H1 (cell line): ENCODE results near the gene CH25H. TPM values are rescaled to one million over a fixed set of nuclear protein-coding genes. Genes with fewer than 3 reads are reported as not detected.

ENCODE experiments used
- CTCF ChIA-PET: fragments of 300-600 bp; sonication (Branson Sonifier 250); formaldehyde crosslinking; loops from one replicate; lab custom pipeline; 2021; ENCODE audit not compliant: partially characterized antibody; lab: Charles Lee
- POLR2A ChIA-PET: fragments of 300-600 bp; sonication (Branson Sonifier 250); formaldehyde crosslinking; loops from one replicate; lab custom pipeline; 2021; ENCODE audit warnings: inconsistent platforms; ENCODE audit not compliant: partially characterized antibody; lab: Charles Lee
- DNase-seq, 2 experiments: peaks; one replicate each; pipeline versions ENCODE4 v3.0.0 to v3.0.0-alpha.2; 2010 to 2022; ENCODE audit warnings: low spot score in 2 of 2, low read depth in 1 of 2, mixed read lengths in 1 of 2
- FAIRE-seq: peaks from 2 replicates; lab custom pipeline; 2011; peaks lifted over from hg19 to GRCh38; lab: Jason Lieb, UNC
- H2AFZ ChIP-seq: 2 replicates; pipeline ENCODE4 v1.8.1; 2012; ENCODE audit warnings: low read length, inconsistent platforms
- H2AK5ac ChIP-seq: 2 replicates; pipeline ENCODE4 v1.6.1; 2013; ENCODE audit warnings: low read depth, low read length
- H2BK120ac ChIP-seq: replicated peaks from 2 replicates; pipeline ENCODE3; 2013; ENCODE audit warnings: low read depth, low read length, inconsistent platforms
- H2BK12ac ChIP-seq: 2 replicates; pipeline ENCODE4 v1.6.1; 2013; ENCODE audit warnings: low read depth, low read length
- H2BK15ac ChIP-seq: 2 replicates; pipeline ENCODE4 v1.6.1; 2013; ENCODE audit warnings: low read length
- H2BK20ac ChIP-seq: 2 replicates; pipeline ENCODE4 v1.6.1; 2013; ENCODE audit warnings: low read length
- H2BK5ac ChIP-seq: 2 replicates; pipeline ENCODE4 v1.6.1; 2013; ENCODE audit warnings: low read depth, low read length
- H3K14ac ChIP-seq: 2 replicates; pipeline ENCODE4 v1.6.1; 2013; ENCODE audit warnings: inconsistent platforms; ENCODE audit not compliant: insufficient read length
- H3K18ac ChIP-seq: 2 replicates; pipeline ENCODE4 v1.6.1; 2013; ENCODE audit warnings: low read length; ENCODE audit errors: extremely low read depth
- H3K23ac ChIP-seq: 2 replicates; pipeline ENCODE4 v1.6.1; 2013; ENCODE audit warnings: inconsistent platforms; ENCODE audit not compliant: insufficient read length
- H3K23me2 ChIP-seq: 2 replicates; pipeline ENCODE4 v1.6.1; 2013; ENCODE audit warnings: low read depth, low read length
- H3K27ac ChIP-seq: 2 replicates; pipeline ENCODE4 v1.6.1; 2011; ENCODE audit warnings: low read depth, low read length, inconsistent platforms
- H3K27me3 ChIP-seq, 4 experiments: replicated peaks in 1 of 4; 1 replicate in 1 of 4; 2 replicates in 3 of 4; pipeline versions ENCODE4 v1.6.1 to v1.8.1; 2011 to 2013; ENCODE audit warnings: low read length in 3 of 4, mild to moderate bottlenecking in 3 of 4, inconsistent platforms in 2 of 4, mixed read lengths in 2 of 4, moderate library complexity in 1 of 4; ENCODE audit not compliant: control insufficient read depth in 3 of 4, insufficient read depth in 3 of 4; ENCODE audit errors: extremely low read depth in 1 of 4
- H3K36me3 ChIP-seq, 4 experiments: 2 replicates each; pipeline versions ENCODE4 v1.6.1 to v1.8.1; 2011 to 2013; ENCODE audit warnings: mild to moderate bottlenecking in 4 of 4, low read length in 3 of 4, moderate library complexity in 2 of 4, control low read depth in 1 of 4, inconsistent platforms in 1 of 4; ENCODE audit not compliant: insufficient read depth in 4 of 4, control insufficient read depth in 2 of 4
- H3K4ac ChIP-seq: replicated peaks from 2 replicates; pipeline ENCODE3; 2013; ENCODE audit warnings: low read length, low read depth, mixed read lengths, inconsistent platforms; ENCODE audit not compliant: insufficient read length
- H3K4me1 ChIP-seq, 4 experiments: replicated peaks in 1 of 4; 1 replicate in 1 of 4; 2 replicates in 3 of 4; pipeline versions ENCODE4 v1.6.1 to v1.8.1; 2011 to 2013; ENCODE audit warnings: low read length in 3 of 4, inconsistent platforms in 2 of 4, mixed read lengths in 1 of 4; ENCODE audit not compliant: insufficient read depth in 4 of 4, control insufficient read depth in 3 of 4
- H3K4me2 ChIP-seq, 2 experiments: 2 replicates each; pipeline versions ENCODE4 v1.6.1 to v1.8.1; 2011 to 2013; ENCODE audit warnings: low read depth in 2 of 2, low read length in 2 of 2, control low read depth in 1 of 2, inconsistent platforms in 1 of 2, mild to moderate bottlenecking in 1 of 2; ENCODE audit not compliant: insufficient read depth in 1 of 2
- H3K4me3 ChIP-seq, 4 experiments: fragments of 200-600, 300-600 bp in 1 of 4; sonication (generic), shearing (Covaris generic), sonication (Bioruptor Twin) in 1 of 4; 2 replicates each; pipeline versions ENCODE4 v1.5.1 to v1.8.1; 2011 to 2016; ENCODE audit warnings: low read length in 4 of 4, low read depth in 3 of 4, control low read depth in 2 of 4, inconsistent platforms in 2 of 4, mild to moderate bottlenecking in 2 of 4, mixed read lengths in 1 of 4, moderate library complexity in 1 of 4; ENCODE audit not compliant: insufficient read depth in 2 of 4; ENCODE audit errors: extremely low read depth in 1 of 4
- H3K56ac ChIP-seq: replicated peaks from 2 replicates; pipeline ENCODE3; 2013; ENCODE audit warnings: low read depth, mild to moderate bottlenecking, mixed read lengths, low read length, inconsistent platforms; ENCODE audit not compliant: insufficient read length
- H3K79me1 ChIP-seq: 2 replicates; pipeline ENCODE4 v1.6.1; 2013; ENCODE audit warnings: low read depth, low read length, control low read depth
- H3K79me2 ChIP-seq, 2 experiments: 2 replicates each; pipeline versions ENCODE4 v1.6.1 to v1.8.1; 2012 to 2013; ENCODE audit warnings: low read length in 2 of 2, mild to moderate bottlenecking in 2 of 2, inconsistent platforms in 1 of 2; ENCODE audit not compliant: insufficient read depth in 2 of 2, control insufficient read depth in 1 of 2
- H3K9ac ChIP-seq, 4 experiments: replicated peaks in 1 of 4; 1 replicate in 1 of 4; 2 replicates in 3 of 4; pipeline versions ENCODE4 v1.6.1 to v1.8.1; 2011 to 2013; ENCODE audit warnings: low read depth in 3 of 4, low read length in 3 of 4, control low read depth in 2 of 4, mild to moderate bottlenecking in 2 of 4, moderate library complexity in 2 of 4, inconsistent platforms in 1 of 4; ENCODE audit errors: extremely low read depth in 1 of 4
- H3K9me3 ChIP-seq, 2 experiments: 2 replicates each; pipeline versions ENCODE4 v1.6.1 to v1.8.1; 2012 to 2013; ENCODE audit warnings: mild to moderate bottlenecking in 2 of 2, moderate library complexity in 2 of 2, control low read depth in 1 of 2, inconsistent platforms in 1 of 2, low read depth in 1 of 2, low read length in 1 of 2, mixed read lengths in 1 of 2; ENCODE audit not compliant: insufficient read depth in 2 of 2
- H4K20me1 ChIP-seq, 2 experiments: replicated peaks in 1 of 2; 2 replicates each; pipeline versions ENCODE3 to v1.8.1; 2011 to 2013; ENCODE audit warnings: inconsistent platforms in 2 of 2, low read length in 2 of 2, mild to moderate bottlenecking in 1 of 2; ENCODE audit not compliant: insufficient read depth in 2 of 2, control insufficient read depth in 1 of 2
- H4K5ac ChIP-seq: 2 replicates; pipeline ENCODE4 v1.6.1; 2013; ENCODE audit warnings: low read length, low read depth, mixed read lengths, inconsistent platforms; ENCODE audit not compliant: insufficient read length
- H4K8ac ChIP-seq: 2 replicates; pipeline ENCODE4 v1.8.0; 2013; ENCODE audit warnings: mild to moderate bottlenecking, moderate library complexity, low read length, inconsistent platforms; ENCODE audit not compliant: insufficient read depth; ENCODE audit errors: extremely low read depth
- H4K91ac ChIP-seq: replicated peaks from 2 replicates; pipeline ENCODE3; 2013; ENCODE audit warnings: low read length, mixed read lengths, inconsistent platforms; ENCODE audit not compliant: insufficient read length
- BRCA1 ChIP-seq: IDR thresholded peaks from 2 replicates; pipeline ENCODE4 v1.6.1; 2012; ENCODE audit warnings: low read depth, low read length, improper control_type of control experiment
- CBX5 ChIP-seq: fragments of 300-800, 300-1000 bp; sonication (generic); IDR thresholded peaks from 2 replicates; pipeline ENCODE4 v1.7.1; 2016; ENCODE audit warnings: antibody characterized with exemption, low read length, low read depth
- CREB1 ChIP-seq: IDR thresholded peaks from 2 replicates; pipeline ENCODE4 v1.6.1; 2012; ENCODE audit warnings: inconsistent platforms
- EGR1 ChIP-seq: IDR thresholded peaks from 2 replicates; pipeline ENCODE4 v1.6.1; 2011; ENCODE audit warnings: low read depth, low read length, borderline replicate concordance
- EP300 ChIP-seq, 2 experiments: IDR thresholded peaks; 1 replicate in 1 of 2; 2 replicates in 1 of 2; pipeline ENCODE4 v1.6.1; 2011 to 2012; ENCODE audit warnings: low read depth in 2 of 2, low read length in 2 of 2, mild to moderate bottlenecking in 2 of 2, borderline replicate concordance in 1 of 2, inconsistent platforms in 1 of 2, moderate library complexity in 1 of 2
- JUN ChIP-seq: IDR thresholded peaks from 2 replicates; pipeline ENCODE4 v1.6.1; 2011; ENCODE audit warnings: low read depth, mild to moderate bottlenecking, improper control_type of control experiment, low read length
- JUND ChIP-seq: IDR thresholded peaks from 2 replicates; pipeline ENCODE4 v1.6.1; 2011; ENCODE audit warnings: mild to moderate bottlenecking, improper control_type of control experiment, low read length
- MAFK ChIP-seq: IDR thresholded peaks from 2 replicates; pipeline ENCODE4 v1.6.1; 2012; ENCODE audit warnings: low read depth, mild to moderate bottlenecking, improper control_type of control experiment, low read length
- NRF1 ChIP-seq: IDR thresholded peaks from 2 replicates; pipeline ENCODE4 v1.6.1; 2011; ENCODE audit warnings: mild to moderate bottlenecking, low read depth, low read length, improper control_type of control experiment
- POLR2AphosphoS5 ChIP-seq: IDR thresholded peaks from 2 replicates; pipeline ENCODE4 v1.6.1; 2011; ENCODE audit warnings: low read depth, low read length
- SIRT6 ChIP-seq: IDR thresholded peaks from one replicate; pipeline ENCODE4 v1.7.1; 2012; ENCODE audit warnings: low read length, inconsistent platforms
- SIX5 ChIP-seq: IDR thresholded peaks from 2 replicates; pipeline ENCODE4 v1.6.1; 2011; ENCODE audit warnings: mild to moderate bottlenecking, low read depth, low read length
- TAF7 ChIP-seq: optimal IDR thresholded peaks from 2 replicates; pipeline ENCODE3; 2011; ENCODE audit warnings: low read depth, mild to moderate bottlenecking, inconsistent platforms, low read length, moderate library complexity, borderline replicate concordance
- TCF12 ChIP-seq: IDR thresholded peaks from 2 replicates; pipeline ENCODE4 v1.6.1; 2011; ENCODE audit warnings: low read depth, mild to moderate bottlenecking, low read length
- WGBS, 2 experiments: shearing (Covaris generic) in 1 of 2; methylation state at CpG; one replicate each; pipeline versions ENCODE4 v1.1.6 to v1.1.7; 2013 to 2015; ENCODE audit warnings: low lambda C conversion rate in 2 of 2, mixed read lengths in 2 of 2, inconsistent platforms in 1 of 2, low coverage in 1 of 2, missing lambda C conversion rate in 1 of 2; ENCODE audit not compliant: insufficient replicate concordance in 2 of 2, insufficient coverage in 1 of 2, insufficient read length in 1 of 2; ENCODE audit errors: extremely low coverage in 1 of 2, missing lambda C conversion rate in 1 of 2; 5-methylcytosine and 5-hydroxymethylcytosine counted together
- polyA plus RNA-seq, 7 experiments: library from polyadenylated mRNA; depleted of rRNA in 3 of 7; stranded (reverse) in 5 of 7; unstranded in 2 of 7; fragments of >200 nt in 5 of 7; fragments of 200-250 nt in 2 of 7; gene quantifications; 1 replicate in 5 of 7; 2 replicates in 1 of 7; 4 replicates in 1 of 7; pipeline versions ENCODE4 v1.2.1 to v1.2.3, GENCODE V29; 2011 to 2013; ENCODE audit warnings: missing spikeins in 2 of 7, mixed read lengths in 2 of 7
- total RNA-seq: library from RNA; stranded (reverse); fragmentation: NEBNext Ultra II Directional; extraction: Animal tissue kit (Norgen Biotek cat#: 25700); gene quantifications from 2 replicates; pipeline ENCODE4 v1.2.1, GENCODE V29; 2021
- TF ChIP-seq, protein P1 (sequence below): IDR thresholded peaks from 2 replicates; pipeline ENCODE4 v1.6.1; 2012; ENCODE audit warnings: inconsistent platforms

CH25H gene
- total and polyA plus RNA-seq, 2 of the 8 experiments (the other 6 are each of a cell fraction or from before 2014, with no cell fraction given), result 0.56 to 1.3 TPM

DNA sequence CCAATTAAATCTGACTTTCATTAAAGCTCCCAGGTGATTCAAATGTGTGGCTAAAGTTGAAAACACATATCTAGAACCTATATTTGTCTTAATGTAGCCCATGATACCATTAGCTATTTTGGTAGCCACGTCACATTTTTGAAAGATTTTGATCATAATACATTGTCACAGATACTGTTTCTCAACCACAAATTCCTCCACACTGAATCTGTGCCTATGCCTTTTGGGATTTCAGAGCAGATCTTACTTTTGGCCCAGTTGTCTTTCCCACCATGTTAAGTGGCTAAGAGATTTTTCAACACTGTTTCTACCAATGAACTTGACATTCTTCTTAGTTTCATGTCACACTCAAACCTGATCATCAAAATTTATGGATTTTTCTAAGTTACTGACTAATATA is 47.4 kb downstream of the CH25H start:
- Histone ChIP-seq H2AK5ac (no peak overlapping the region), H3K36me3 (no peaks in the 10 kb centered on the region), H2BK15ac (no peak overlapping the region), H4K5ac (no peak overlapping the region), H3K4me1 (no peaks in the 10 kb centered on the region), H3K4ac (no peak overlapping the region), H2AFZ (no peak overlapping the region), H2BK120ac (no peak overlapping the region), H4K20me1 (no peaks in the 10 kb centered on the region), H4K8ac (no peak overlapping the region), H4K91ac (no peak overlapping the region), H2BK12ac (no peak overlapping the region), H2BK5ac (no peak overlapping the region), H3K4me2 (no peak overlapping the region), H3K79me1 (no peaks in the 10 kb centered on the region), H3K9me3 (no peaks in the 10 kb centered on the region), H3K4me3 (no peak overlapping the region), H3K9ac (no peak overlapping the region), H3K79me2 (no peaks in the 10 kb centered on the region), H3K56ac (no peak overlapping the region), H3K18ac (no peak overlapping the region), H3K14ac (no peak overlapping the region), H2BK20ac (no peak overlapping the region), H3K23me2 (no peaks in the 10 kb centered on the region), H3K27me3 (no peaks in the 10 kb centered on the region), H3K27ac (no peak overlapping the region), H3K23ac (no peak overlapping the region)
- DNase-seq (no peak), FAIRE-seq (no peak)
- TF ChIP-seq EP300 (IDR thresholded peaks at IDR 0.05; ENCODE audit: borderline replicate concordance in 1 of 2, low read depth in 2 of 2, low read length in 2 of 2), result no peak
- no peak for TF ChIP-seq MAFK
- TF ChIP-seq CREB1, result no peak
- TF ChIP-seq CBX5, result no peak
- no peak for TF ChIP-seq NRF1
- TF ChIP-seq, protein P1, sequence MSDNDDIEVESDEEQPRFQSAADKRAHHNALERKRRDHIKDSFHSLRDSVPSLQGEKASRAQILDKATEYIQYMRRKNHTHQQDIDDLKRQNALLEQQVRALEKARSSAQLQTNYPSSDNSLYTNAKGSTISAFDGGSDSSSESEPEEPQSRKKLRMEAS, result no peak
- TF ChIP-seq TAF7, result no peak
- TF ChIP-seq JUN, result no peak
- no peak for TF ChIP-seq TCF12
- TF ChIP-seq BRCA1, result no peak
- TF ChIP-seq EGR1, result no peak
- no peak for TF ChIP-seq JUND
- no peak for TF ChIP-seq SIX5
- TF ChIP-seq POLR2AphosphoS5, result no peak
- no peak for TF ChIP-seq SIRT6
- ChIA-PET CTCF (no interaction called here), POLR2A (no interaction called here)
- 80% methylated on average over 1 of the region's 1 CpG; no CpG with 5 or more reads in 1 of the 2 experiments for WGBS, 2 experiments
